Neural progenitor cell (in vitro differentiated cells): ENCODE results near the gene NUAK1. TPM values are rescaled to one million over a fixed set of nuclear protein-coding genes. Genes with fewer than 3 reads are reported as not detected.

Experiments
- DNase-seq: peaks from one replicate; pipeline ENCODE4 v3.0.0-alpha.2; 2016; ENCODE audit warnings: low spot score
- H2AFZ ChIP-seq: fragments of 200-600 bp; sonication (generic); replicated peaks from 2 replicates; pipeline ENCODE4 v1.6.1; 2016; ENCODE audit warnings: antibody characterized with exemption
- H3F3A ChIP-seq: fragments of 200-600 bp; sonication (generic); 2 replicates; pipeline ENCODE4 v1.6.1; 2016; ENCODE audit warnings: antibody characterized with exemption, low read depth
- H3K27ac ChIP-seq: fragments of 200-600 bp; sonication (generic); 2 replicates; pipeline ENCODE4 v1.5.1; 2016; ENCODE audit warnings: mild to moderate bottlenecking
- H3K27me3 ChIP-seq: fragments of 200-600 bp; sonication (generic); 2 replicates; pipeline ENCODE4 v1.6.1; 2016; ENCODE audit warnings: mild to moderate bottlenecking, moderate library complexity
- H3K36me3 ChIP-seq: fragments of 200-600 bp; sonication (generic); 2 replicates; pipeline ENCODE4 v1.5.1; 2016
- H3K4me1 ChIP-seq: fragments of 200-600 bp; sonication (generic); 2 replicates; pipeline ENCODE4 v1.6.1; 2016; ENCODE audit warnings: mixed run types
- H3K4me2 ChIP-seq: fragments of 200-600 bp; sonication (generic); 2 replicates; pipeline ENCODE4 v1.6.1; 2016
- H3K4me3 ChIP-seq: fragments of 200-600 bp; sonication (generic); 2 replicates; pipeline ENCODE4 v1.5.1; 2016
- H3K79me2 ChIP-seq: fragments of 200-600 bp; sonication (generic); 2 replicates; pipeline ENCODE4 v1.6.1; 2016; ENCODE audit warnings: low read depth
- H3K9ac ChIP-seq: fragments of 200-600 bp; sonication (generic); 2 replicates; pipeline ENCODE4 v1.6.1; 2016
- H3K9me3 ChIP-seq: fragments of 200-600 bp; sonication (generic); 2 replicates; pipeline ENCODE4 v1.5.1; 2016; ENCODE audit warnings: low read depth
- H4K20me1 ChIP-seq: fragments of 200-600 bp; sonication (generic); 2 replicates; pipeline ENCODE4 v1.6.1; 2016; ENCODE audit warnings: low read depth
- H3K27ac Mint-ChIP-seq: 3 replicates; pipeline ENCODE4 v1.8.0; 2021; ENCODE audit warnings: mixed read lengths
- H3K27me3 Mint-ChIP-seq: 2 replicates; pipeline ENCODE4 v1.8.0; 2022; ENCODE audit warnings: low read depth, mild to moderate bottlenecking, inconsistent platforms, moderate library complexity, mixed read lengths; ENCODE audit not compliant: insufficient read depth
- H3K36me3 Mint-ChIP-seq: 3 replicates; pipeline ENCODE4 v1.8.0; 2021; ENCODE audit warnings: mixed read lengths
- H3K4me1 Mint-ChIP-seq: 3 replicates; pipeline ENCODE4 v1.8.0; 2021; ENCODE audit warnings: mixed read lengths
- H3K4me3 Mint-ChIP-seq: 3 replicates; pipeline ENCODE4 v1.8.0; 2021; ENCODE audit warnings: mild to moderate bottlenecking, moderate library complexity, mixed read lengths
- H3K9me3 Mint-ChIP-seq: 3 replicates; pipeline ENCODE4 v1.8.0; 2020; ENCODE audit warnings: mixed read lengths
- CTCF ChIP-seq: fragments of 200-600 bp; sonication (generic); IDR thresholded peaks from 2 replicates; pipeline ENCODE4 v1.5.1; 2017; ENCODE audit warnings: antibody characterized with exemption, mild to moderate bottlenecking
- EZH2 ChIP-seq: fragments of 200-600 bp; sonication (generic); IDR thresholded peaks from 2 replicates; pipeline ENCODE4 v1.6.1; 2017; ENCODE audit warnings: antibody characterized with exemption, mild to moderate bottlenecking, moderate library complexity
- EZH2phosphoT487 ChIP-seq: fragments of 200-600 bp; sonication (generic); IDR thresholded peaks from 2 replicates; pipeline ENCODE4 v1.6.1; 2017; ENCODE audit warnings: antibody characterized with exemption
- total RNA-seq: library from RNA; depleted of rRNA; stranded (reverse); fragments of >200 nt; gene quantifications from 2 replicates; pipeline ENCODE4 v1.2.3, GENCODE V29; 2015; ENCODE audit warnings: low replicate concordance

Gene NUAK1
- total RNA-seq, 1 donor from 2014 or later, result 18.8 TPM

- H3K79me2 ChIP-seq, result no peaks in the 10 kb centered on the region
- TF ChIP-seq CTCF (no peak), EZH2 (no peak), EZH2phosphoT487 (no peak)
- no peak overlapping the region for H3K27ac Mint-ChIP-seq
Measured at GRCh38 chr12:106051853-106052531, 86.8 kb downstream of the NUAK1 start.

GRCh38 chr12:106049546-106049945, 89.2 kb downstream of the NUAK1 start:
- no peak overlapping the region for H3K4me3 Mint-ChIP-seq
- H4K20me1 ChIP-seq, result no peaks in the 10 kb centered on the region
- H3K4me1 Mint-ChIP-seq, result peaks cover 9% of the 10 kb centered on the region
- no peaks in the 10 kb centered on the region for H3F3A ChIP-seq
- no peaks in the 10 kb centered on the region for H3K36me3 Mint-ChIP-seq
- no peak overlapping the region for H3K27ac Mint-ChIP-seq
- no peak overlapping the region for H2AFZ ChIP-seq
- no peak overlapping the region for H3K27ac ChIP-seq
- H3K27me3 Mint-ChIP-seq, result peaks cover 2% of the 10 kb centered on the region
- H3K36me3 ChIP-seq, result no peaks in the 10 kb centered on the region
- no peaks in the 10 kb centered on the region for H3K4me1 ChIP-seq
- no peaks in the 10 kb centered on the region for H3K9me3 ChIP-seq
- H3K9me3 Mint-ChIP-seq, result peaks cover 3% of the 10 kb centered on the region
- H3K4me2 ChIP-seq, result no peak overlapping the region
- DNase-seq, result no peak
- no peak overlapping the region for H3K9ac ChIP-seq
- no peak overlapping the region for H3K4me3 ChIP-seq
- no peak for TF ChIP-seq EZH2
- no peak for TF ChIP-seq CTCF
- no peak for TF ChIP-seq EZH2phosphoT487
- H3K79me2 ChIP-seq, result no peaks in the 10 kb centered on the region
- no peaks in the 10 kb centered on the region for H3K27me3 ChIP-seq

More at GRCh38 chr12:106051853-106052531, 86.8 kb downstream of the NUAK1 start:
- H3F3A ChIP-seq, result no peaks in the 10 kb centered on the region
- no peak overlapping the region for H3K27ac ChIP-seq
- H3K9me3 ChIP-seq, result no peaks in the 10 kb centered on the region
- Mint-ChIP-seq H3K9me3 (peaks cover 20% of the 10 kb centered on the region), H3K27me3 (no peaks in the 10 kb centered on the region), H3K36me3 (peaks cover 2% of the 10 kb centered on the region), H3K4me3 (no peak overlapping the region), H3K4me1 (peaks cover 3% of the 10 kb centered on the region)
- H2AFZ ChIP-seq, result no peak overlapping the region
- no peak overlapping the region for H3K4me2 ChIP-seq
- H3K27me3 ChIP-seq, result no peaks in the 10 kb centered on the region
- no peaks in the 10 kb centered on the region for H3K4me1 ChIP-seq
- H3K4me3 ChIP-seq, result no peak overlapping the region
- no peak overlapping the region for H3K9ac ChIP-seq
- no peak for DNase-seq
- no peaks in the 10 kb centered on the region for H3K36me3 ChIP-seq
- H4K20me1 ChIP-seq, result no peaks in the 10 kb centered on the region

- no peaks in the 10 kb centered on the region for H3K79me2 ChIP-seq
- no peaks in the 10 kb centered on the region for H3K4me1 ChIP-seq
- no peak overlapping the region for H3K4me3 Mint-ChIP-seq
- DNase-seq, result no peak
- H3K9me3 Mint-ChIP-seq, result peaks cover 2% of the 10 kb centered on the region
- no peak overlapping the region for H3K4me3 ChIP-seq
- H3K9ac ChIP-seq, result no peak overlapping the region
- H2AFZ ChIP-seq, result no peak overlapping the region
- H3K4me2 ChIP-seq, result no peak overlapping the region
- H3F3A ChIP-seq, result no peaks in the 10 kb centered on the region
- no peak overlapping the region for H3K27ac ChIP-seq
- H3K4me1 Mint-ChIP-seq, result peaks cover 11% of the 10 kb centered on the region
- H3K27ac Mint-ChIP-seq, result no peak overlapping the region
- no peaks in the 10 kb centered on the region for H3K9me3 ChIP-seq
- peaks cover 2% of the 10 kb centered on the region for H3K27me3 Mint-ChIP-seq
- H3K36me3 ChIP-seq, result no peaks in the 10 kb centered on the region
- H3K36me3 Mint-ChIP-seq, result no peaks in the 10 kb centered on the region
- TF ChIP-seq CTCF (no peak), EZH2phosphoT487 (no peak), EZH2 (no peak)
- no peaks in the 10 kb centered on the region for H3K27me3 ChIP-seq
- H4K20me1 ChIP-seq, result no peaks in the 10 kb centered on the region
Measured at GRCh38 chr12:106049105-106049504, 89.6 kb downstream of the NUAK1 start.
